Activated CD8-positive, alpha-beta memory T cell treated with anti-CD3 and anti-CD28 coated beads for 48 hours (primary cell): ENCODE results near the gene RNF4.
"Not testable (repeated sequence)": the region's sequence is repeated elsewhere in the genome, so short reads cannot be mapped to it uniquely, and the experiment has no call there.

Experiments used
- DNase-seq, 3 experiments: peaks; one replicate each; pipeline ENCODE4 v3.0.0-alpha.2; 2020; ENCODE audit warnings: low read depth in 2 of 3, low spot score in 2 of 3

The RNF4 gene

GRCh38 chr4:2526559-2526958 lies 57.7 kb downstream of the RNF4 start:
- no peak for DNase-seq

- DNase-seq = no peak
Observed at GRCh38 chr4:2534904-2535375, 66.0 kb downstream of the RNF4 start.

- DNase-seq = peak; percentile 22 to 45 (median 27)
Observed at GRCh38 chr4:2535376-2536192, 66.7 kb downstream of the RNF4 start.

- DNase-seq = peak; percentile 82 to 99 (median 92)
Observed at GRCh38 chr4:2536193-2537010, 67.5 kb downstream of the RNF4 start, which contains the start of gene FAM193A. Gene FAM193A (plus strand): TSS chr4:2536647. CDS start chr4:2536916, 269 bp downstream.

GRCh38 chr4:2537011-2537830 lies 68.3 kb downstream of the RNF4 start:
- peak; percentile 14 to 54 (median 36) for DNase-seq

GRCh38 chr4:2543580-2544191 lies 74.8 kb downstream of the RNF4 start:
- DNase-seq = not testable (repeated sequence)

- DNase-seq = no peak
Observed at GRCh38 chr4:2545321-2546013, 76.6 kb downstream of the RNF4 start.

- no peak for DNase-seq
Observed at GRCh38 chr4:2546286-2546823, 77.4 kb downstream of the RNF4 start.

GRCh38 chr4:2546961-2547691 lies 78.2 kb downstream of the RNF4 start:
- not testable (repeated sequence) for DNase-seq

- no peak for DNase-seq
Observed at GRCh38 chr4:2551118-2551517, 82.2 kb downstream of the RNF4 start.

- DNase-seq = no peak
Observed at GRCh38 chr4:2552806-2553205, 83.9 kb downstream of the RNF4 start.

- no peak for DNase-seq
Observed at GRCh38 chr4:2558301-2558700, 89.4 kb downstream of the RNF4 start.

GRCh38 chr4:2560167-2560566 lies 91.3 kb downstream of the RNF4 start:
- DNase-seq = no peak
